Pons (tissue), 1 donor: Measurements from ENCODE around the gene BICDL2.

Experiments
- DNase-seq: peaks from one replicate; pipeline ENCODE4 v3.0.0-alpha.2; 2016; ENCODE audit warnings: low spot score

Gene BICDL2

GRCh38 chr16:3010510-3010909, 26.2 kb downstream of the BICDL2 start:
- no peak for DNase-seq

- DNase-seq: no peak
These were observed 27.0 kb downstream of the BICDL2 start for GRCh38 chr16:3009568-3010390.

- no peak for DNase-seq
These were observed 28.1 kb downstream of the BICDL2 start for GRCh38 chr16:3008690-3009037.

- DNase-seq: no peak
These were observed 28.6 kb downstream of the BICDL2 start for GRCh38 chr16:3007957-3008689.

DNA sequence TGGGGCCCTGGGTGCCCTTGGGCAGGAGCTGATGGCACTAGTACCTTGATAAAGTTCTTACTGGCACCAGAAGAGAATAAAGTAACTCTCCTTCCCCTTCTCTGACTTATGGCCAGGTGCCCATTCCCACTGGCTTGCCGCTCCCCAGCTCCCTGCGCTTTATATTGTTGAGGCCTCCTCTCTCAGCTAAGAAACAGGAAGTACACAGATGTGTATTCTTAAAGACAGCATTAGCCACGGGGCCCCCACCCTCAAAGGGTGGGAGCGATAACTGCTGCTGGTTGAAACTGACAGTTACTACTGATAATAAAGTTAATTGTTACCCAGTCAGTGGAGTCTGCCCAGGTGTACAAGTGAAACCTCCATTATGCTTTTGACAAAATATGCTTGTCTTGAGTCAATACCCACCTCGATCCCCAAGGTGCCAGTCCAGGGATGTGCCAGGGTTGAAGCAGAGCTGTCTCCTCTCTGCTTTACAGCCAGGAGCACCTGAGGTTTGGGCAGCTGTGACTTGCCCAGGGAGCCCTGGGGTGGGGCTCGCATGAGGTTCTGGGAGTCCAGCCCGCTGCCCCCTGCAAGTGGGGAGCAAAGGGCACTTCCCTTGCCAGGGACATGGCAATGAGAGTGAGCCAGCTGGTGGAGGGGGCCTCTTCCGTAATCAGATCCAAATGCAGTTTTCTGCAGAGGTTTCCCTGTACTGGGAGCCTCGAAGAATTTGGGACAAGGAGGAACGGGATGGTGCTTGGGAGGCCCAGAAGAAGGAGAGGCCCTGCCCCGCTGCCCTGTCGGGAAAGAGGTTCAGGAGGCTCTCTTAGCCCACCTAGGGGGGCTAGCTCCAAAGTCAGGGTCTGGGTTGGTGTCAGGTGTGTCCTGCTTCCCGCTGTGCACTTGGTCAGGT, 29.4 kb downstream of the BICDL2 start:
- DNase-seq: no peak

GRCh38 chr16:3004781-3005284, 31.9 kb downstream of the BICDL2 start:
- DNase-seq: no peak

GRCh38 chr16:3004319-3004718, 32.4 kb downstream of the BICDL2 start:
- no peak for DNase-seq

DNA sequence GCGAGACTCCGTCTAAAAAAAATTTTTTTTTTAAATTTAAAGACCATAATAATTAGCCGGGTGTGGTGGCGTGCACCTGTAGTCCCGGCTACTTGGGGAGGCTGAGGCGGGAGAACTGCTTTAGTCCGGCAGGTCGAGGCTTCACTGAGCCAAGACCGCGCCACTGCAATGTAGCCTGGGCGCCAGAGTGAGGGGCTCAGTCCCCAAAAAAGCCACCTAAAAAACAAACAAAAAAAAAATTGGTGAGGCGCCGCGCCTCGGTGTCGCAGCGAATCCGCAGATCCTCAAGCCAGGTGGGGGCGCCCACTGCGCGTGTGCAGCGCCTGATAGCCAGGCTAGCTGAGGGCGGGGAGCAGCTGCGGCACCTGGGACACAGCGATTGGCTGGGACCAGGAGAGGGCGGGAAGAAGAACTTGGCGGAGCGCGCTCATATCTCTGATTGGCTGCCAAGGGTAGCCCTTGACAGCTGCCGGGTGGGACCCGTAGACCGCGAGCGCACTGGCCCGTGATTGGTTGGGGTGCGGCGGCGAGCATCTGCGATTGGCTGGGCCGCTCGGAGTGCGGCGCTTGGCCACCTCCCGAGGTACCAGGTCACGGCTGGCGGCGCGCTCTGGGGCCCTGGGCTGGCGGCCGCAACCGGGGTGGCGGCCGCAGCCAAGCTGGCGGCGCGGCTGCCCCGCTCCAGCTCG, 33.0 kb downstream of the BICDL2 start:
- peak; percentile 99 for DNase-seq

- no peak for DNase-seq
These were observed 35.4 kb downstream of the BICDL2 start for GRCh38 chr16:3001316-3001715.

DNA sequence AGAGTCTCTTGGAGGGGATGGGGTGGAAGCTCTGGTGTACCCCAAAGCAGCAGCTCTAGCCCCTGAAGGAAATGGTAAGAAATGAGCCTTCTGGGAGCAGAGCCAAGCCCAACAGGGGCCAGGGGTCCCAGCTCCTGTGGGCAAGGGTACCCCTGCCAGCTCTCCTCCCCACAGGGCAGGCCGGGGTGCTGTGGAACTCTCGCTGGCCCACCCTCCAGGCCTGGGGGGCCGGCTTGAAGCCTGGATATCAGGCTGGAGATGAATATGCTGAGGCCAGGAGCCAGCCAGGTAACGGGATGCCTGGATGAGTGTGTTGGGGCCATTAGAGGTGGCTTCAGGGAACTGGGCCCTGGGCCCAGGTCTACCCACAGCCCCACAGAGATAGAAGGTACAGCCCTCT, 36.2 kb downstream of the BICDL2 start:
- DNase-seq: no peak

DNA sequence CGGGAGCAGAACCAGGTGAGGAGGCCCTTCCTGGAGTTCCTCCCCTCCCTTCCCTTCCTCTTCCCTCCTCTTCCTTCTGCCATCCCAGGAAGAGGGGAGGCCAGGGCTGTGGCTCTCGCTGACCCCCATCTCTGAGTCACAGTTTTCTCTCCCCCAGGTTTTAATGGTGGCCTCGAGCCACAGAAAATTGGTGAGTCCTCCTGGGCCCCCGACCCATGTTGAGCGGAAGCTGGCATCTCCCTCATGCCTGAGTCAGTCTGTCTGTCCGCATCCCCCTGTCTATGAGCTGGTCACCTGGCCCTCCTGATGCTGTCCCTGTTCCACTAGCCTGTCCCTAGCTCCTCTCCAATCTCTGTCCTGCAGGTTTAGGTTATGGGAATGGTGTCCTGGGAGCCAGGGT, 36.8 kb downstream of the BICDL2 start:
- no peak for DNase-seq

- DNase-seq: no peak
These were observed 40.4 kb downstream of the BICDL2 start for GRCh38 chr16:2996298-2996697.

DNA sequence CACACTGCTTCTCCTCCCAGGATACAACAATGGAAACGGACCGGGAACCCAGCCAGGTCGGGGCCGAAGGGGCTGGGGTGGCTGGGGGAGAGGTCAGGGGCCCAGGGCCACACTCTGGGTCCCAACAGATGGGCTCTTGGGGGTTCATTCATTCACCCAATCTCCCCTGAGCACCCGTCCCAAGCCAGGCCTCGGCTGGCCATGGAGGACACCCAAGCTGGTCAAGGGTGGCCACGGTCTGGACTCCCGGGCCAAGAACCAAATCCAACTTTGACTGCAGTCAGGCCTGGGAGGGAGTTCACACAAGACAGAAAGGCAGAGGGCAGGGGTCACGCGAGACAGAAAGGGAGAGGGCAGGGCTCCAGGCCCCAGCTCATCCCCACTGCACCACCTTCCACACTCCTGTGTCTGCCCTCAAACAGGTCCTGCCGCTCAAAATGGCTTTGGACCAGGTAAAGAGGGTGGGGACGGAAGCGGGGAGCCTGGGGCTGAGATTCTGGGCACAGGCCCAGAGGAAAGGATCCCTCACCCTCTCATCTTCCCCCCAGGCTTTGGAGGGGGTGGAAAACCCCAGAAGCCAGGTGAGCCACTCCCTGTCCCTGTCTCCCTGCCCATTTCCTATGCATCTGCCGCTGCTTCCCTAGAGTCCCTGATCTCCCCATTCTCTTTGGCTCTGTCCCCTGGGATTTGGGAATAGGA, 44.2 kb downstream of the BICDL2 start:
- DNase-seq: no peak

DNA sequence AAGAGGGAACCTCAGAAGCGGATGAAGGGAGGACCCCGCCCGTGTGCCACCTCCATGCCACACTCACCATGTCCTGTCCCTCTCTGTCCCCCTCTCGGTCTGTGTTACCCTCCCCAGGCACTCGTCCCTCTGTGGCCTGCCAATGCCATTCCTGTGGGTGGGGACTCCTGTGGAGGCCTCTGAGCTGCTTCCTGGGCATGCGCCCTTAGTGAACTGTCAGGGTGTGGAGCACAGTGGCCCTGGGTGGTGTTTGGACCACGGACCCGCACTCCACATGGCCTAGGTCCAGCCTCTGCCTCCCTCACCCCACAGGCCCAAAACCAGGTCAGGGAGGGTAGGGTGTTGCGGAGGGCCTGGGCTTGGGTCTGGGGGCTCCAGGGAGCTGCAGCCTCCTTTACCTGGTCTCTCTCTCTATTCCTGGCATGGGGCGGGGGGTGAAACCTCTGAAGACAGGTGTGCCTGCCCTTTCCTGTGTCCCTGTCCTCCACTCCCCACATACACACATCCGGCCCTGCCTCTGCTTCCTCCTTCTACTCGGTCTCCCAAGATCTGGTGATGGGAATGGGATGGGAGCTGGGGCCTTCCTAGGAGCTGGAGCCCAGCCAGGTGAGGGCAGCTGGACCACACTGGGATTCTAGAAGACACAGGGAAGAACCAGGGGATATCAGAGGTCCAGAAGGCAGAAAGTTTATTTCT, 45.0 kb downstream of the BICDL2 start:
- no peak for DNase-seq

GRCh38 chr16:2990891-2991290, 45.9 kb downstream of the BICDL2 start:
- no peak for DNase-seq

DNA sequence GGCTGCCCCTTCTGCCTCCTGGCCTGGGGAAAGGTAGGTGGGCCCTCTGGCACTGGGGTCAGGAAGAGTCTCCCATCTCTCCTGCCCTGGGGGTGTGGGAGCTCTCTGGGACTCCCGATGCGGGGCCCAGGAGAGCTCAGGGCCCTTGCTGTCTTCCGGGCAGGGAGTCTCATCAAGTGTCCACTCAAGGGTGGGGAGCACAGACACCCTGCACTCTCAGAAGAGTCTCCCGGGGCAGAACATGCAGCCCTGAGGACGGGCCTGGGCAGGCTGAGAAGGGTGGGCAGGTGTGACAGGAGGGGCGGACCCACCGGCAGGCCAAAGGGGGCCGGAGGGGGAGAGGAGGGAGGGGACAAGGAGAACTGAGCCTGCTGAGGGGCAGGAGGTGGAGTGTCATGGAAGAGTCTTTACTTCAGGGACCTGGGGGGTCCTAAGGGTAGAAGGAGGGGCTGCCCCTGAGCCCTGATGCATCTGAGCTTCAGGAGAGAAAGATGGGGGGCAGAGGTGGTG, 48.1 kb downstream of the BICDL2 start:
- no peak for DNase-seq

DNA sequence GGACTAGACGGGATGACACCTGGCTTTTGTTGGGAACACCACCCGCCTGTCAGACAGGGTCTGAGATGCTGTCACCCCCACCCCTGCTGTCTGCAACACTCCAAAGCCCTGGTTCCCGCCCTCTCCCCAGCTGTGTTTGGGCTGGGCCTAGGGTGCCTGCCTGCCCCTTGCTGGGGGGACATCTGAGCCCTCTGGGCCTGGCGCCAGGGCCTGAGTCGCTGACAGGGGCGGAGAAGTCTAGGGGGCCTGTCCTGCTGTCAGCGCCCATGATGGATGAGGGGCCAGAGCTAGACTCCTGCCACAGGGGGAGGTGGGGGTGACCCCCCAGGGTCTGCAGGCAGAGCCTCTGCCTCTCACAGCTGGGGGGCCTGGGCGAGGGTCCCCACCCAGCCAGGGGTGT, 48.9 kb downstream of the BICDL2 start:
- DNase-seq: no peak

DNA sequence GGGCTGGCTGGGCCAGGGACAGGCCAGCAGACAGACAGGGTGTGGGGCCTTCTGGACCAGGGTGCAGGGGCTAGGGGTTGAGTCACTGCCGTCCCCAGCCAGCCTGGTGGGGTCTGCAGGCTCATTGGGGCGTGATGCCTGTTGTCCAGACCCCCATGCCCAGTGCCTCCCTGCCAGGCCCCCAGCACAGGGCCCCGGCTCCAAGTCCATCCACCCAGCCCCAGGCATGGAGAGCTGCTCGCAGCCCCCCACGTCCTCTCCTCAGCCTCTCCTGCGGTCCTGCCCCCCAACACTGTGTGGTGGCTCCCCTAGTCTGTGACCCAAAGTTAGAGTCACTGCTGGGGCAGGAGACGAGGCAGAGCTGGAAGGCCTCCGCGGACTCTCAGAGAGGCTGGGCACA, 49.5 kb downstream of the BICDL2 start:
- DNase-seq: no peak

GRCh38 chr16:2986623-2987188, 50.0 kb downstream of the BICDL2 start:
- DNase-seq: no peak

DNA sequence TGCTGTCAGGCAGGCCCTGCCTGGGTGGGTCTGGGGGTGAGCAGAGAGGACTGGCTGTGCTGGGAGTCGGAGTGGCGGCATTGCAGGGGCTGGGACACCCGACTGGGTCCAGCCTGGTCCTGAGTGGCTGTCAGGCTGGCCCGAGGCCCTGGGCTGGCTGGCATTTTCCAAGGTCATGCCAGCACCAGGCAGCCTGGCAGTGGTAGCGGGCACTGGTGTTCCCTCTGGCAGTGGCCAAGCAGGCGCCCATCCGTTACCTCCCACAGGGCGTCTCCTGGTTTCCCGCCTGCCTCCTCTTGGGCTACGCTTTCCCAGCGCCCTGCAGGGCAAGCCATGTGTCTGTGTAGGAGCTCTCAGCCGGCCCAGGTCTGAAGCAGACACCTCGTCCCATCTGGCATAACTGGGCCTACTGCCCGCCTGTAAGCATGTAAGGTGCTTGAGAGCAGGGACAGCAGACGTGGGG, 50.8 kb downstream of the BICDL2 start:
- DNase-seq: no peak
